Raji (cell line): ENCODE data around the gene ALOX5.

Source experiments
- POLR2A ChIP-seq: IDR thresholded peaks from 2 replicates; pipeline ENCODE4 v1.6.1; 2011; ENCODE audit warnings: low read depth, low read length, control low read depth; ENCODE audit not compliant: insufficient read depth

ALOX5 gene

GRCh38 chr10:45468079-45468478, 94.1 kb downstream of the ALOX5 start:
- TF ChIP-seq POLR2A, result no peak

- no peak for TF ChIP-seq POLR2A
These were observed 96.3 kb downstream of the ALOX5 start for GRCh38 chr10:45470098-45471012.

- TF ChIP-seq POLR2A, result no peak
These were observed 97.0 kb downstream of the ALOX5 start for GRCh38 chr10:45471059-45471458.

GRCh38 chr10:45471531-45472310, 97.7 kb downstream of the ALOX5 start:
- TF ChIP-seq POLR2A, result no peak

GRCh38 chr10:45473126-45473525, 99.1 kb downstream of the ALOX5 start:
- TF ChIP-seq POLR2A, result no peak

GRCh38 chr10:45476559-45476958, 102.5 kb downstream of the ALOX5 start:
- no peak for TF ChIP-seq POLR2A

- no peak for TF ChIP-seq POLR2A
These were observed 106.3 kb downstream of the ALOX5 start for GRCh38 chr10:45480294-45480693.

GRCh38 chr10:45483002-45483401, 109.0 kb downstream of the ALOX5 start:
- no peak for TF ChIP-seq POLR2A

- TF ChIP-seq POLR2A, result no peak
These were observed 113.7 kb downstream of the ALOX5 start for GRCh38 chr10:45487735-45488134.

- TF ChIP-seq POLR2A, result no peak
These were observed 114.3 kb downstream of the ALOX5 start for GRCh38 chr10:45488365-45488764.

GRCh38 chr10:45490277-45490676, 116.3 kb downstream of the ALOX5 start:
- TF ChIP-seq POLR2A, result no peak

GRCh38 chr10:45491061-45491460, 117.0 kb downstream of the ALOX5 start:
- no peak for TF ChIP-seq POLR2A
